ENCODE results near the gene EMX1.

The EMX1 gene

DNA sequence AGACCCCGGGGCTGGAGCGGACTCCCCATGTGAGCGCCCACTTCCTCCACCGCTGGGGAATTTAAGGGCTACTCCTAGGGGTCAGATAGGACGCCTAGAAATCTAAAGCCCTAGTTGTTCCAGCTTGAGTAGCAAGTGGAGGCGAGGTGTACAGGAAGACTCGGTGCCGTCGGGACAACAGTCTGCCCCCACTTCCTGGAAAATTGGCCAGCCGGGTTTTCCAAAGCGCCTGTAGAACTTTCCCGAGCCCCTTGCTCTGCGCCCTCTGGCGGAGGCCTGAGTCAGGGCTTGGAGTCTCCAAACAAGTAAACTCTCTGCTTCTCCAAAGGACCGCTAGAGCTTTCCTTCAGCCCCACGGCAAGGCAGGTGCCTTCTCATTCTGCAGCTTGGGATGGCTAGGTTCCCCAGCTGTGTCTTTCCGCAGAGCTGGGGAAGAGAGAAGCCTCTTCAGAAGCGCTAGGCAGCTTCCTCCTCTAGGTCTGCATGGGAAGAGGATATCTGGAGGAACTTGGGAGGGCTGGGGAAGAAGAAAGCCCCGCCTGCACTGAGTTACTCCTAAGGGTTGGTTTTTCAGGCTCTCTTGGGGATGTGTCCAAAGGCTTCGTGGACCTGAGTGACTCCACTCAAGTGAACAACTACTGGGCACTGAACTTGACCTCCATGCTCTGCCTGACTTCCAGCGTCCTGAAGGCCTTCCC is 29.4 kb upstream of the EMX1 start:
- TF ChIP-seq ZNF274 (IDR thresholded peaks at IDR 0.05; ENCODE audit: low read depth, low read length) (no peak), YY1 (IDR thresholded peaks at IDR 0.05; ENCODE audit: insufficient read depth, insufficient read length) (no peak), SUZ12 (IDR thresholded peaks at IDR 0.05; ENCODE audit: extremely low read depth, insufficient read depth, insufficient read length) (no peak)
- H3K9ac ChIP-seq (ENCODE audit: insufficient read length, low read depth) = peak overlapping the region; percentile 76
- peaks cover 37% of the 10 kb centered on the region for H3K27me3 ChIP-seq (ENCODE audit: insufficient read depth, insufficient read length)
- peak; percentile 86 for DNase-seq (ENCODE audit: low read depth, low spot score)
- no peaks in the 10 kb centered on the region; the same call in 1 of the 2 replicates for H3K9me3 ChIP-seq (ENCODE audit: insufficient read depth, low read length)
- H3K4me3 ChIP-seq (ENCODE audit: insufficient read length, low read depth) = peak overlapping the region; percentile 63
- peaks cover 10% of the 10 kb centered on the region for H3K36me3 ChIP-seq (ENCODE audit: insufficient read depth, insufficient read length, low read length)
- H3K4me1 ChIP-seq (ENCODE audit: insufficient read depth, insufficient read length) = no peaks in the 10 kb centered on the region

DNA sequence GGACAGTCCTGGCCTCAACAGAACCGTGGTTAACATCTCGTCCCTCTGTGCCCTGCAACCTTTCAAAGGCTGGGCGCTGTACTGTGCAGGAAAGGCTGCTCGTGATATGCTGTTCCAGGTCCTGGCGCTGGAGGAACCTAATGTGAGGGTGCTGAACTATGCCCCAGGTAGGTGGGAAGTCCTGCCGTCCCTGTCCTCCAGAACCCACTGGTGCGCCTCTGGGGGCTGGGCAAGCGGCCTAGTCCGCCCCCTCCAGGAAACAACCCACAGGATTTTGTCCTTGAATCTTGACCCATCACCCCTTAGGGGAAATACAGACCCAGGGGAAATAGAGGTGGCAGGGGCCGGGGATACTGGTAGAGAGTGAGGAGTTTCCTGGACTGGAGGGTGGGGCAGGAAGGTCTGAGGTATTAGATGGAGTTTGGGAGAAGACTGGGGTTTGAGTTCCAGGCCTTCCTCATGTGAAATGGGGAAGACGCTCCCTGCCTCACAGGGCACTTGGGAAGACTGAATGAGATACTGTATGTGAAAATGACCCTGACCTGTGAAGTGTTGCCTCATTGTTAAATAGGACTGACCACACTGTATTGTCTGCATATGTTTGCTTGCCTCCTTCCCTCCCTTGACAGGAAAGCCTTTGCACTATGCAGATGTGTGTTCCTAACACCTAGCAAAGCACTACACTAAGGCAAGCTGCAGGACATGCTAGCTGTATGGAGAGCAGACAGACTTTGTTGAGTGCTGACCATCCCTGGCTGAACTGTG is 28.7 kb upstream of the EMX1 start:
- H3K9ac ChIP-seq (ENCODE audit: insufficient read length, low read depth) = no peak overlapping the region

DNA sequence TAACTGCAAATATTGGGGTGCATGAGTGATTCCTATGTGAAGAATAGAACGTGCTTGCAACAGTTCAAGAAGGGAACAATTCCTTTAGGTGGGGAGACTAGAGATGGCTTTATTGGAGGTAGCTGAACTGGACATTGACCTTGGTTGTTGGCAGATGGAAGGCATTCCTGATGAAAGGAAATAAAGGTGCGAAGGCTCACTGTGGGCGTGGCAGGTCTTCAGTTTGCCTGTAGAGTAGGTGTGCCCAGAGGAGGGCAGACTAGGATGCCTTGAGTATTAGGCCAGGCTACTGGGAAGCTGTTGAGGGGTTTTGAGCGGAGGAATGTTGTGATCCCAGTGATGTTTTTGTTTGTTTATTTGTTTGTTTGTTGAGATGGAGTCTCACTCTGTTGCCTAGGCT is 27.3 kb upstream of the EMX1 start:
- Histone ChIP-seq H3K4me1 (ENCODE audit: insufficient read depth, insufficient read length) (peaks cover 5% of the 10 kb centered on the region), H3K4me3 (ENCODE audit: insufficient read length, low read depth) (no peak overlapping the region), H3K9me3 (ENCODE audit: insufficient read depth, low read length) (no peaks in the 10 kb centered on the region; the same call in 1 of the 2 replicates), H3K36me3 (ENCODE audit: insufficient read depth, insufficient read length, low read length) (peaks cover 10% of the 10 kb centered on the region), H3K9ac (ENCODE audit: insufficient read length, low read depth) (no peak overlapping the region), H3K27me3 (ENCODE audit: insufficient read depth, insufficient read length) (peaks cover 33% of the 10 kb centered on the region)
- no peak for TF ChIP-seq ZNF274 (IDR thresholded peaks at IDR 0.05; ENCODE audit: low read depth, low read length)
- TF ChIP-seq SUZ12 (IDR thresholded peaks at IDR 0.05; ENCODE audit: extremely low read depth, insufficient read depth, insufficient read length) = no peak
- no peak for TF ChIP-seq YY1 (IDR thresholded peaks at IDR 0.05; ENCODE audit: insufficient read depth, insufficient read length)
- no peak for DNase-seq (ENCODE audit: low read depth, low spot score)

More for the DNA sequence above, 28.7 kb upstream of the EMX1 start:
- no peak overlapping the region for H3K4me3 ChIP-seq (ENCODE audit: insufficient read length, low read depth)
- DNase-seq (ENCODE audit: low read depth, low spot score) = no peak
- no peak for TF ChIP-seq YY1 (IDR thresholded peaks at IDR 0.05; ENCODE audit: insufficient read depth, insufficient read length)
- TF ChIP-seq SUZ12 (IDR thresholded peaks at IDR 0.05; ENCODE audit: extremely low read depth, insufficient read depth, insufficient read length) = no peak
- no peak for TF ChIP-seq ZNF274 (IDR thresholded peaks at IDR 0.05; ENCODE audit: low read depth, low read length)
- H3K36me3 ChIP-seq (ENCODE audit: insufficient read depth, insufficient read length, low read length) = peaks cover 10% of the 10 kb centered on the region
- H3K9me3 ChIP-seq (ENCODE audit: insufficient read depth, low read length) = no peaks in the 10 kb centered on the region; the same call in 1 of the 2 replicates
- peaks cover 2% of the 10 kb centered on the region for H3K4me1 ChIP-seq (ENCODE audit: insufficient read depth, insufficient read length)
- H3K27me3 ChIP-seq (ENCODE audit: insufficient read depth, insufficient read length) = peaks cover 35% of the 10 kb centered on the region

DNA sequence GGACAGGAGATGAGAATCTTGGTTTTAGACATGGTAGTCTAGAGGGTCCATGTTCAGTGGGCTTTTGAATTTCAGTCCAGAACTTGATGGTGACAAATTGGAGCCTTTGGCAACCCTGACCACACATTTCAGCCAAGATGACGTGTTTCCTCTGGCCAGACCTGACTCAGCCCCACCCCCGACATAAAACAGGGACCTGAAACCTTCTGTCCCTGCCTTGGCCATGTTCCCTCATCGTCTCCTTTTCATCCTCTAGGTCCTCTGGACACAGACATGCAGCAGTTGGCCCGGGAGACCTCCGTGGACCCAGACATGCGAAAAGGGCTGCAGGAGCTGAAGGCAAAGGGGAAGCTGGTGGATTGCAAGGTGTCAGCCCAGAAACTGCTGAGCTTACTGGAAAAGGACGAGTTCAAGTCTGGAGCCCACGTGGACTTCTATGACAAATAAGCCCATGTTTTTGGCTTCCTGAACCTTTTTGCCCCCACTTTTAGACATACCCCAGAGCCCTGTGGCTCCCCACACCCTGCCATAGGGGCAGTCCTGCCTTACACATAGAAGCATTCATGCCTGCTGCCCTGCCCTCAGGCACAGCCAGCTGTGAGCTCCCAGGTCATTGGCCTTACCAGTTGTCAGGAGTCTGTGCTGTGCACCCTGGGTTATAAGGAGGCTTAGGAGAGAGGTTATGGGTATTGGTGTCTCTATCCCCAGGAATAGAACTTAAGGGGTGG is 26.1 kb upstream of the EMX1 start:
- DNase-seq (ENCODE audit: low read depth, low spot score) = no peak
- Histone ChIP-seq H3K36me3 (ENCODE audit: insufficient read depth, insufficient read length, low read length) (peaks cover 10% of the 10 kb centered on the region), H3K9ac (ENCODE audit: insufficient read length, low read depth) (no peak overlapping the region), H3K4me3 (ENCODE audit: insufficient read length, low read depth) (no peak overlapping the region), H3K27me3 (ENCODE audit: insufficient read depth, insufficient read length) (peaks cover 33% of the 10 kb centered on the region), H3K9me3 (ENCODE audit: insufficient read depth, low read length) (no peaks in the 10 kb centered on the region; the same call in 1 of the 2 replicates), H3K4me1 (ENCODE audit: insufficient read depth, insufficient read length) (peaks cover 5% of the 10 kb centered on the region)
- TF ChIP-seq ZNF274 (IDR thresholded peaks at IDR 0.05; ENCODE audit: low read depth, low read length) (no peak), YY1 (IDR thresholded peaks at IDR 0.05; ENCODE audit: insufficient read depth, insufficient read length) (no peak), SUZ12 (IDR thresholded peaks at IDR 0.05; ENCODE audit: extremely low read depth, insufficient read depth, insufficient read length) (no peak)

DNA sequence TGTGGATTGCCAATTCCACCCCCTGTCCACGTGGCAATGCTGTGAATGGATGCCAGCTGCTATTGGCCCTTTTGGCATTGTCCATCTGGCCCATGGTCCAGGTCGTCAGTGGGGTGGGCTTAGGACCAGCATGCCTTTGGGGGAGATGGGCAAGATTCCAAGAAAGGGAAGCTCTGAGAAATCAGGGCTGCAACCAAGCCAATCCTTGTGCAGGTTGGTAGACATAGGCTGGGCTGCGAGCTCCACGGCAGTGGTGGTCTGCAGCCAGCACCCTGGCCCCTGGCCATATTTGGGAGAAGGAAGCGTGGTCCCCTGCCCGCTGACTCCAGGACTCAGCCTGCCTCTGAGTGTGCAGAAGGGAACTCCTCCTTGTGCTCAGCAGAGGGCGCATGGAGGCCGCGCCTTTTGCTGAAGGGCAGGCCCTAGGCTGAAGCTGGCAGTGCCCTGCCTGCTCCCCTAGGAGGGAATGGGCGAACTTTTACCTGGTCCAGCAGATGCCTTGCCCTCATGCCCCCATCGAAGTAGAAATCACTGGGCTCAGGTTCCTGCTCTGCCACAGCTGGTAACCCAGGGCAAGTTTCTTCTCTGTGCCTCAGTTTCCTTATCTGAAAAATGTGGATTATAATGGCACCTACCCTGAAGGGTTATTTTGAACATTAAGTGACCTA is 24.7 kb upstream of the EMX1 start:
- peaks cover 10% of the 10 kb centered on the region for H3K36me3 ChIP-seq (ENCODE audit: insufficient read depth, insufficient read length, low read length)
- no peak overlapping the region for H3K4me3 ChIP-seq (ENCODE audit: insufficient read length, low read depth)
- peaks cover 5% of the 10 kb centered on the region for H3K4me1 ChIP-seq (ENCODE audit: insufficient read depth, insufficient read length)
- H3K9me3 ChIP-seq (ENCODE audit: insufficient read depth, low read length) = no peaks in the 10 kb centered on the region; the same call in 1 of the 2 replicates
- TF ChIP-seq ZNF274 (IDR thresholded peaks at IDR 0.05; ENCODE audit: low read depth, low read length) = no peak
- no peak for TF ChIP-seq SUZ12 (IDR thresholded peaks at IDR 0.05; ENCODE audit: extremely low read depth, insufficient read depth, insufficient read length)
- no peak for TF ChIP-seq YY1 (IDR thresholded peaks at IDR 0.05; ENCODE audit: insufficient read depth, insufficient read length)
- DNase-seq (ENCODE audit: low read depth, low spot score) = peak; percentile 67
- H3K9ac ChIP-seq (ENCODE audit: insufficient read length, low read depth) = no peak overlapping the region
- peaks cover 34% of the 10 kb centered on the region for H3K27me3 ChIP-seq (ENCODE audit: insufficient read depth, insufficient read length)

DNA sequence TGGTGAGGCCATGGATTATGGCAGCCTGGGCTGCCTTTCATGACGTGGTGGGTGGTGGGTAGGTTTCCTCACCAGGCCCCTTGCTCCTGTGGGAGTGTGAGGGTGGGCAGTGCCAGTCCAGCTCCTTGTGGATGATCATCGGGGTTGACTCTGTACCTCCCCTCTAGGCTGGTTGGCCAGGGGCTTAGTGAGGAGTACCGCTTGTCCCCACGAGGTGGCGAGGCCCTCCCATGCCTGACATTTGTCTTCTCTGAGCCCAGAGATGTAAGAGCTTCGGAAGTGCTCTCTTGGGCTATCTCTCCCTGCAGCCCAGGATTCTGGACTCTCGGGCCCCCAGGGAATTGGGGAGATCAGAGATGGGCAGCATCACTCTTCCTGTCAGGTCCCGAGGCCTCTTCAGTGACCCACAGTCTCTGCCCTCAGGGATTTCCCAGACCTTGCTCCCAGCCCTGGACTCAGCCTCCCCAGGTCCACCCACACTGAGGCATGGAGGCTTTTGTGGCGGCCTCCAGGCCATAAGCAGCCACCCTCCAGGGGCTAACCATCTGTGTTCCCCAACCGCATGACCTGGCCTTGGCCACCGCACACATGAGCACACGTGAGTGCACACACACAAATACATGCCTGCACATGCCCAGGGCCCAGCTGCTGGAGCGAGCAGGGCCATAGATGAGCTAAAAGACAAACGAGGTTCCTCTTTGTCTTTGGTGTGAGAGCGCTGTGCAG is 23.6 kb upstream of the EMX1 start:
- peak; percentile 69 for DNase-seq (ENCODE audit: low read depth, low spot score)
- Histone ChIP-seq H3K4me3 (ENCODE audit: insufficient read length, low read depth) (no peak overlapping the region), H3K4me1 (ENCODE audit: insufficient read depth, insufficient read length) (peaks cover 5% of the 10 kb centered on the region), H3K9me3 (ENCODE audit: insufficient read depth, low read length) (no peaks in the 10 kb centered on the region), H3K36me3 (ENCODE audit: insufficient read depth, insufficient read length, low read length) (peaks cover 10% of the 10 kb centered on the region), H3K9ac (ENCODE audit: insufficient read length, low read depth) (no peak overlapping the region), H3K27me3 (ENCODE audit: insufficient read depth, insufficient read length) (peaks cover 36% of the 10 kb centered on the region)
- TF ChIP-seq SUZ12 (IDR thresholded peaks at IDR 0.05; ENCODE audit: extremely low read depth, insufficient read depth, insufficient read length) = no peak
- no peak for TF ChIP-seq YY1 (IDR thresholded peaks at IDR 0.05; ENCODE audit: insufficient read depth, insufficient read length)
- no peak for TF ChIP-seq ZNF274 (IDR thresholded peaks at IDR 0.05; ENCODE audit: low read depth, low read length)

Measured in NT2/D1 (cell line).